GOT3 (cell line): ENCODE results near the gene TBC1D20.
"Not testable (repeated sequence)": the region's sequence is repeated elsewhere in the genome, so short reads cannot be mapped to it uniquely, and the experiment has no call there.

Experiments
- DNase-seq: peaks from one replicate; lab custom pipeline; 2025; ENCODE audit warnings: mixed read lengths; lab: John Stamatoyannopoulos, UW

TBC1D20 gene, protein sequence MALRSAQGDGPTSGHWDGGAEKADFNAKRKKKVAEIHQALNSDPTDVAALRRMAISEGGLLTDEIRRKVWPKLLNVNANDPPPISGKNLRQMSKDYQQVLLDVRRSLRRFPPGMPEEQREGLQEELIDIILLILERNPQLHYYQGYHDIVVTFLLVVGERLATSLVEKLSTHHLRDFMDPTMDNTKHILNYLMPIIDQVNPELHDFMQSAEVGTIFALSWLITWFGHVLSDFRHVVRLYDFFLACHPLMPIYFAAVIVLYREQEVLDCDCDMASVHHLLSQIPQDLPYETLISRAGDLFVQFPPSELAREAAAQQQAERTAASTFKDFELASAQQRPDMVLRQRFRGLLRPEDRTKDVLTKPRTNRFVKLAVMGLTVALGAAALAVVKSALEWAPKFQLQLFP

DNA sequence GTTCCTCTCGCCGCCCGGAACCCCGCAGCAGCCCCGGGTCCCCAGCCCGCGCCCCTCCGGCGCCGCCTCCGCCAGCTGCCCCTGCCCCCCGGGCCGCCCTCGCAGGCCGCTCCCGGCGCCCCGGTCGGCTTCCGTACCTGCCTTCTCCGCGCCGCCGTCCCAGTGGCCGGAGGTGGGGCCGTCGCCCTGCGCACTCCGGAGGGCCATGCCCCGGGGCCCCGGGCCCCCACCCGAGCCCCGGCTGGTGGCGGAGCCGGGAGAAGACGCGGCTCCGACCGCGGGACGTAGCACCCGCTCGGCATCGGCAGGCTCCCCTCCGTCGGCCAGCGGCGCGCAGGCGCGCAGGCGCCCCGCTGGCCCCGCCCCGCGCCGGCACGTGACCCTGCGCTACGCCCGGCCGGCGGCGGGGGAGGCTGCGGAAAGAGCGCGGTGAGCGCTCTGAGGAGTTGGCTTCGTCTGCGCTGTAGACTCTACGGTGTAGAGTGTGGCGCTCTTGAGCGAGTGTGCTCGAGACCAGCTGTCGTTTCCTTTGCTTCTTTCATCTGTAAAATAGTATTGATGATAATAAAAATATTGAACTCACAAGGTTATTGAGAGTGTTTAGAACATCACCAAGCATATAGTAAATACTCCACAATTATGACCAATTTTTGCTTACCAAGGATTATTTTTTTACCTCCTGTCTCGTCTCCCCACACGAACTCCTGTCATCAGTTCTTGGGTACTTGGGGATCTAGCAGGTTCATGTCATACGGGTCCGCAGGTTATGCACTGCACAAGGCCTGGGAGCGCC lies at the start of gene TBC1D20:
TBC1D20 (minus strand) TSS at position 335 of the 793 bp plus-strand sequence; CDS start at position 207, 128 bp downstream.
- peak; percentile 70 for DNase-seq

DNA sequence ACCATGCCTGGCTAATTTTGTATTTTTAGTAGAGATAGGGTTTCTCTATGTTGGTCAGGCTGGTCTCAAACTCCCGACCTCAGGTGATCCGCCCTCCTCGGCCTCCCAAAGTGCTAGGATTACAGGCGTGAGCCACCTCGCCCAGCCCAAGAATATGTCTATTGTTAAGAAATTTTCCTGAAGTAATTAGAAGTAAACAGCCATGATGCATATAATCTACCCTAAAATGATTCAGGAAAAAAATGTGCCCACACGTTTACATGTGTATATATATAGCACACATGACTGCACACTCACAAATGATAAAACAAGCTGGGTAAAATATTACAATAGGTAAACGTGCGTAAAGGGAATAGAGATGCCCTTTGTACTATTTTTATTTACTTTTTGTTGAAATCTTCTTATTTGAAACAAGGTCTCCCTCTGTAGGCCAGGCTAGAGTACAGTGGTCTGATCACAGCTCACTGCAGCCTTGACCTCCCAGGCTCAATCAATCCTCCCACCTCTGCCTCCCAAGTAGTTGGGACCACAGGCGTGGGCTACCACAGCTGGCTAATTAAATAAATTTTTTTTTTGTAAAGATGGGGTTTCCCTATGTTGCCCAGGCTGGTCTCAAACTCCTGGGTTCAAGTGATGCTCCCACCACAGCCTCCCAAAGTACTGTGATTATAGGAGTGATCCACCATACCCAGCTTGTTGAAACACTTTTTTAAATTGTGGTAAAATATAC lies 48.2 kb upstream of the TBC1D20 start:
- not testable (repeated sequence) for DNase-seq

- DNase-seq, result not testable (repeated sequence)
Observed at GRCh38 chr20:508364-508787, 46.0 kb upstream of the TBC1D20 start.

GRCh38 chr20:507761-508332 lies 45.5 kb upstream of the TBC1D20 start:
- DNase-seq, result no peak

- DNase-seq, result no peak
Observed at GRCh38 chr20:507006-507758, 44.8 kb upstream of the TBC1D20 start.

DNA sequence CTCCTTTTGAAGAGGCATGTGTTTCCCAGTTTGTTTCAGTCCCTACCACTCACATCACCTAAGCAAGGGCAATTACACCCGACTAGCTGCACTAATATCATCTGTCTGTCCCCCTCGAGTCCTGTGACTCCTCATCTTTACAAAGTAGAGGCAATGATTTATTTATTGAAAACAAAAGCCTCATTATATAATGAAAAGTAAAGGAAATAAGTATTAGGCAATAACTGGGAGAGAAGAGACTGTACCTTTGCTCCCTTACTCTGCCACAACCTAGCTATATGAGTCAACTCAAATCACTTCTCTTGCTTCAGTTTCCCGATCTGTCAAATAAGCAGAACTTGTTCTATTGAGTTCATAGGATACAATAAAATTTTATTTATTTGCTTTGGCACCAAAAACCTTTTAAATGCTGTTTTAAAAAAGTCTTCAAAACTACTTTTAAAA lies 42.3 kb upstream of the TBC1D20 start:
- DNase-seq, result no peak

- no peak for DNase-seq
Observed at GRCh38 chr20:503048-503737, 40.9 kb upstream of the TBC1D20 start.

DNA sequence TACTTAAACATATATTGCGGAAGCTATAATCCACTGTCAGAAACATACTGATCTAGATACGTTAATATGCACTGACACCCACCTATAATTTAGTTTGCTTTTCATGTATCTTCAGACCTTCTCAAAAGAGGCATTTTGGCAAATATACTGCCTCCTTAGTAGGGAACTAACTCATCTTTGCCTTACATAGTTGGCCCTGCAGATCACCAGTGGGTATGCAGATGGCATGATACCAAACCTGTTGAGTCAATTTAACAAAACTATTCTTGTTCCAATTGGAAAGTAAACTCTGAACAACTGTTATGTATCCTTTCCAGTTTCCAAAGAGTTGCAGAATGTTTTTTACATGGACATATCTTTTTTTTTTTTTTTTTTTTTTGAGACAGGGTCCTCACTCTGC lies 35.6 kb upstream of the TBC1D20 start:
- no peak for DNase-seq

GRCh38 chr20:496126-496696 lies 33.9 kb upstream of the TBC1D20 start:
- peak; percentile 16 for DNase-seq

DNA sequence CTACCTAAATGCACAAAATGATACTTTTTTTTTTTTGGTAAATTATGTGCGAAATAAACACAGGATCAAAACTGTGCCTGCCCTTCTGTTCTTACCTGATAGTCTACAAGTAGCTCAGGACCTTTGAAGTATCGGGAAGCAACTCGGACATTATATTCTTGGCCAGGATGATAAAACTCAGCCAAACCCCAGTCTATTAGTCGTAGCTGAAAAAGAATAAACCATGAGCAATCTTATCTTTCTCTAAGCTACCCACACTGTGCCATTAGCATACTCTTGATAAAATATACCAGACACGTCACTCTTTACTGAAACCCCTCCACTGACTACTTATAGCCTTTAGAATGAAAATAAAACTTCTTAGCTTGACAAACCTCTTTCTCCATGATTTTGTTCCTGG lies 29.8 kb upstream of the TBC1D20 start:
- DNase-seq, result no peak

DNA sequence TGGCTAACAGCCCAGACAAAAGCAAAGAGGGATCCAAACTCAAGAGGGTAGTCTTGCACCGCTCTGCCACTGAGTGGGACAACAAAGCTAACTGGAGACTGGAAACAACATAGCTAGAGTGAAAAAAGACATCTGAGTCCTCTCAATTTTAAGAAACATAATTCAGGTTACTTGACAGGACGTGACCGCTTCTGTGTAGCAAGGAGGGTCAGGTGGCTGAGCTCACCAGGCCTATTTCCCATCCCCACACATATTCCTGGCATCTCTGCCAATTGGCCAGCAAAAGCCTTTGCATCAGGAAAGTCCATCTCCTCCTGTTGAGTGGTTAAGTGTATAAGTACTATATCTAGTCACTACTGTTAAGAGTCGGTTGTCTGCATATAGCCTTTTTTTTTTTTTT lies 25.3 kb upstream of the TBC1D20 start:
- no peak for DNase-seq

DNA sequence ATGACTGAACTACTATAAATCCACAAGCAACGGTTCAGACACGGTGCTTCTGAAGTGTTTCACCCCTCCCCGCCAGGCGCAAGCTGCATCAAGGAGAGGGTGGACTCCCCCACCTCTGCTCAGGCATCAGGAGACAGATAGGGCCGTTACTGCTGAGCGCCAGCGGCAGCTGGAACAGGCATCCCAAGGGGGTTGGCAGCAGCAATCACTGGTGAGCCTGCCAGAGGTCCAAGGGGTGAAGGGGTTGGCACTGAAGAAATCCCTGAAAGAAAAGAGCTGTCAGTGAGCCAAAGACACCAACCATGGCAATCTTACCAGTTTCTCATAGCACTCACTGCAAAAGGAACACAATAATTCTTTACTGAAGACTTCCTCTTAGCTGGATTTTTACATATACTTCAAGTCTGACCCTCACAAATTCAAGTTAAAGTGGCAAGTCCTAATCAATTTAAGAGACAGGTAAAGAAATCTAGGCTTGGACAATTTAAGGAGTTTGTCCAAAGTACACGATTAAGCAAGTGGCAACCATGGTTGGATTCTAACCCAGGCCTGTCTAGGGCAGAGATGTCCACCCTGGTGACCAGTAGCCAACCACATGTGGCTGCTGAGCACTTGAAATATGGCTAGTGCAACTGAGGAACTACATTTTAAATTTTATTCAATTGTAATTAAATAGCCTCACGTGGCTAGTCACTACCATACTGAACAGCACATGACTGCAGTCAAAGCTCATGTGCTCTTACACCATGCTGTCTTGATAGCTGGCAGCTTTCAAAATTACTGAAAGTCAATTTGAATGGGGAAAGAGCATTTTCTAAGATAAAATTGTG lies 21.7 kb upstream of the TBC1D20 start:
- DNase-seq, result no peak

GRCh38 chr20:481167-481566 lies 18.8 kb upstream of the TBC1D20 start:
- DNase-seq, result no peak

GRCh38 chr20:480044-480443 lies 17.7 kb upstream of the TBC1D20 start:
- DNase-seq, result no peak

- no peak for DNase-seq
Observed at GRCh38 chr20:479487-479886, 17.2 kb upstream of the TBC1D20 start.

DNA sequence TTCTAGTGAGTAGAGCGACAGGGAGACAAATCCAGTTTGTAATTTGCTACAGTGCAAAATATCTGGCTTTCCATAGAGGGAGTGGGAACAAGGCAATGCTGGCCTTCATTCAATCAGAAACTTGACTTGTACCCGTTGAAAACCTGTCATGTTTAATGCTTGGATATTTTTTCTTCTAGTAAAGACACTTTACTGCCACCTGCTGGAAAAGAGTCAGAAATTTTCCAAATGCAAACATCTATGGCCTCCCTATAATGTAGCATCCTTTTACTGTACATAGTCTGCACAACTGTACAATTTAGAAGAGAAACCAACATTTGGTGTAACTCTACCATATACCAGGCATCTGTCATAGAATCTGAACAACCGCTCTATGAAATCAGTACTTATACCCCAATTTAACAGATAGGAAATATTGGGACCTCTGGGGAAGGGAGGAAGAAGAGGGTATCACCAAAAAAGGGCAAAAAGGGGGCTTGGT lies 16.7 kb upstream of the TBC1D20 start:
- no peak for DNase-seq

DNA sequence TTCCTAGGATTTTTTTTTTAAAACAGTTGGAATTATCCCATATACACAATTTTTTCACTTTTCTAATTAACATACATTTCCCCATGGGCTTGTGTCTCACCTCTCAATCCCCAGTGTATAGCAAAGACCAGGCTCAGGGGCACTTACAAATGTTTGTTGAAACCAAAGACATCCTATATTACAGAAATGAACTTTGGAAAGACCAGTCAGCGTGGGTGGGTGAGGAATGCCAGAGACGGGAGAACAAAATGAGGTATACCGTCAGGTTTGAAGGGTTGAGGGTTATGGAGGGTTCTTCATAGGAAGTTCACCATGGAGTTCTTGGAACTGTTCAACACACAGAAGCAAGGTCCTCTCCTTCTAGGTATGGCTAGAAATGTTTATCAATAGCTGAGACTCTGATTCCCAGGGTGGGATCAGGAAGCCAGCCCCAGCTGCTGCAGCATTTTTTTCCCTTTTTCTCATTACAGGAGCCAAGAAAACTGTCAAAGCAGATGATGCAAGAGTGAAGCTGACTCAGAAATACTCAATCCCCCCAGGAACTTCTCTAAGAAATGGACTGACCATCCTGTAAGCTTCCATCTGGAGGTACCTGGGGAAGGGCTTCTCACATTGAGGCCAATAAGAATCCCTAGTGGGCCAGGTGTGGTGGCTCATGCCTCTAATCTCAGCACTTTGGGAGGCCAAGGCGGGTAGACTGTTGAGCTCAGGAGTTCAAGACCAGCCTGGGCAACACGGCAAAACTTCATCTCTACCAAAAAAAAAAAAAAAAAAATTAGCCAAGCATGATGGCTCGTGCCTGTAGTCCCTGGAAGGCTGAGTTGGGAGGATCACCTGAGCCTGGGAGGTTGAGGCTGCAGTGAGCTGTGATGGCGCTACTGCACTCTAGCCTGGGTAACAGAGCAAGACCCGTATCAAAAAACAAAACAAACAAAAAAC lies 15.9 kb upstream of the TBC1D20 start:
- DNase-seq, result no peak
